GM12801 (cell line): ENCODE results near the gene IL27RA.

Source experiments
- TF ChIP-seq, protein P1 (sequence below): IDR thresholded peaks from one replicate; pipeline ENCODE4 v1.5.1; 2011; ENCODE audit warnings: control low read depth; ENCODE audit not compliant: insufficient read length; ENCODE audit errors: extremely low read depth

The IL27RA gene

DNA sequence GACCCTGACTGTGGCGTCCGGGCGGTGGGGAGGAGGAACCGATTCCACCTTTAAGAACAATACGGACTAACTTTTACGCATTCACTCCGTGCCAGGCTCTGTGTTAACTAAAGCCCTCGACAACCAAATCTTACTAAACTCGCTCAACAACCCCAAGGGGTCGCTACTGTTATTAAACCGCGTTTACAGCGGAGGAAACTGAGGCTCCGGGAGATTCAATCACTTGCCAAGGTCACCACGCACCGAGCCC is 57.8 kb downstream of the IL27RA start:
- TF ChIP-seq, protein P1, sequence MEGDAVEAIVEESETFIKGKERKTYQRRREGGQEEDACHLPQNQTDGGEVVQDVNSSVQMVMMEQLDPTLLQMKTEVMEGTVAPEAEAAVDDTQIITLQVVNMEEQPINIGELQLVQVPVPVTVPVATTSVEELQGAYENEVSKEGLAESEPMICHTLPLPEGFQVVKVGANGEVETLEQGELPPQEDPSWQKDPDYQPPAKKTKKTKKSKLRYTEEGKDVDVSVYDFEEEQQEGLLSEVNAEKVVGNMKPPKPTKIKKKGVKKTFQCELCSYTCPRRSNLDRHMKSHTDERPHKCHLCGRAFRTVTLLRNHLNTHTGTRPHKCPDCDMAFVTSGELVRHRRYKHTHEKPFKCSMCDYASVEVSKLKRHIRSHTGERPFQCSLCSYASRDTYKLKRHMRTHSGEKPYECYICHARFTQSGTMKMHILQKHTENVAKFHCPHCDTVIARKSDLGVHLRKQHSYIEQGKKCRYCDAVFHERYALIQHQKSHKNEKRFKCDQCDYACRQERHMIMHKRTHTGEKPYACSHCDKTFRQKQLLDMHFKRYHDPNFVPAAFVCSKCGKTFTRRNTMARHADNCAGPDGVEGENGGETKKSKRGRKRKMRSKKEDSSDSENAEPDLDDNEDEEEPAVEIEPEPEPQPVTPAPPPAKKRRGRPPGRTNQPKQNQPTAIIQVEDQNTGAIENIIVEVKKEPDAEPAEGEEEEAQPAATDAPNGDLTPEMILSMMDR: no peak

DNA sequence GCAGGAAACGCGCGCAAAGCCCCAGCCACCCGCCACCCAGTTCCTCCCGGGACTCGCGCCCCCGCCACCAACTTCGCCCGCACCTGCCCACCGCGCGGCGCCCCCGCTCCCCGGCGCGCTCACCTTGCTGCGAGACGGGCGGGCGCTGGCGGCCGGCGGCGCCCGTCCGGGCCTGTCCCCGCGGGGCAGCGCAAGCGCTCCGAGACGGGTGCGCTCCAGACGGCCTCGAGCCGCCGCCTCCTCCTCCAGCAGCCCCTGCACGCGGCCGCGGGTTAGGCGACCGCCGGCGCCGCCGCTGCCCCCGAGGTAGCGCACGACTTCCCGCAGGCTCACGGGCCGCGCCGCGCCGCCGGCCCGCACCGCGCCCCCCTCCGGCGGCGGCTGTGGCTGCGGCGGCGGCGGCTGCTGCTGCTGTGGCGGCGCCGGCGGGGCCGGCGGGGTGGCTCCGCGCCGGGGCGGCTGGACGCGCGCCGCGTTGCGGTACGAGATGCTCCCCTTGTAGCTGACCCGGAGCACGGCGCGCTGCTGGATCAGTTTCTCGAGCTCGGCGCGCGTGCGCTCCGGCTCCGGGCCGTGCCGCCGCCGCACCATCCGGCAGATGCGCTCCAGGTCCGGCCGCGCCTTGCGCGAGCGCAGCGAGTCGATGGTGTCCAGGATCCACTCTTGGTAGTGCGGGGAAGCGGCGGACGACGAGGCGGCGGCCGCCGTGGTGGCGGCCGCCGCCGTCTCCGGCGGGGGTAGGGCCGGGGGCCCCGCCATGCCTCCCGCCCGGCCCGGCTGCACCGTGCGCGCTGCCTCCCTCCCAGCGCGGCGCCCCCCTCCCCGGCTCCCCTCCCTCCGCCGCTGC is 58.3 kb downstream of the IL27RA start:
- TF ChIP-seq, protein P1: no peak

DNA sequence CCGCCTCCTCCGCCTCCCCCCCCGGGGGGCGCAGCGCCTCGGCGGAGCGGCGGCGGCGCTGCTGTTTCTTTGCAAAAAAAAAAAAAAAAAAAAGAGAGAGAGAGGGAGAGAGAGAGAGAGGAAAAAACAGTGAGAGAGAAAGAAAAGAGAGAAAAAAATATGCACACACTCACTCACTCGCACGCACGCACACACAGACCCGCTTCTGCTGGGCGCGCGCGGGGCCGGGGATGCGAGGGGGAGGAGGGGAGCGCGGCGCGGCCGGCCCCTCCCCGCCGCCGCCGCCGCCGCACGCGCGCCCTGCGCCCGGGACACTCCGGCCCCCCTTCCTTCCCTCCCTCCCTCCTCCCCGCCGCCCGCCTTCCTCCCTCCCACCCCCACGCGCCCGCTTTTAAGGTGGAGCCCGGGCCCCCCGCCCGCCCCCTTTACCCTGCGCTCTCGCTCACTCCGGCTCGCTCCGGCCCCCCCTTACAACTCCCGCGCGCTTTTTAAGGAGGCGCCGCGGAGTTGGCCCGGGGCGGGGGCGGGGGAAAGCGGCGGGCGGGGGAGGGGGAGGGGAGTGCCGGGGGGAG is 59.0 kb downstream of the IL27RA start, which contains the start of gene SAMD1:
TSS of gene SAMD1 (minus strand) at position 243 of the 572 bp plus-strand sequence.
- TF ChIP-seq, protein P1: no peak

DNA sequence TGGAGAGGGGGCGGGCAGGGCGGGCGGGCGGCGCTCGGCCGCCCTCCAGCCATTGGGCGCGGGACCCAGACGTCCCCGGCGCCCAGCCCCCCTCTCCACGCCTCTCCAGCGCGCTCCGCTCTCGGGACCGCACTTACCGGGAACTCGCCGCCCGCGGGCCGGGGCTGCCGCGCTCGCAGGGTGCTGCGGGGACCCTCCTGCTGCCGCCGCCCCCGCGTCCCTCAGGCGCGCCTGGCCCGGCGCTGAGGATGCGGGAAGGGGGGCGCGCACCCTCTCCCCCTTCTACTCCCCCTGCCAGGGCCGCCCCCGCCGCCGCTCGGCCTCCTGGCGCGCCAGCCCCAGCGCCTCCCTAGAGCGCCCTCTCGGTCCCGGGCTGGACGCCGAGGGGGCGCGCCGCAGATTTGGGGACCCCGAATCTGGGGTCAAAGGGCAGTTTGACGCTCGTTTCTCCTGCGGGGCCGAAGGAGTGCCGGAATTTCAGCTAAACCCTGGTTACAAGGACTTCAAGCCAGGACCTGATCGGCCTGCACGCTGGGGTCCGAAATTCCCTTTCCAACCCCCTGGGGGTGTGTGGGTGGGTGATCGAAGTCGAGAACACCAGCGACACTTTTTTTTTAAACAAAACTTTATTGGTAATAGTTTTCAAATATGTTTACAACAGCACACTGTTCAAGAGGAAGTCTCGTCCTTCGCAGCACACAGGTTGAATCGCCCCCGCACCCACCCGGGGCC is 59.7 kb downstream of the IL27RA start:
- TF ChIP-seq, protein P1: no peak

DNA sequence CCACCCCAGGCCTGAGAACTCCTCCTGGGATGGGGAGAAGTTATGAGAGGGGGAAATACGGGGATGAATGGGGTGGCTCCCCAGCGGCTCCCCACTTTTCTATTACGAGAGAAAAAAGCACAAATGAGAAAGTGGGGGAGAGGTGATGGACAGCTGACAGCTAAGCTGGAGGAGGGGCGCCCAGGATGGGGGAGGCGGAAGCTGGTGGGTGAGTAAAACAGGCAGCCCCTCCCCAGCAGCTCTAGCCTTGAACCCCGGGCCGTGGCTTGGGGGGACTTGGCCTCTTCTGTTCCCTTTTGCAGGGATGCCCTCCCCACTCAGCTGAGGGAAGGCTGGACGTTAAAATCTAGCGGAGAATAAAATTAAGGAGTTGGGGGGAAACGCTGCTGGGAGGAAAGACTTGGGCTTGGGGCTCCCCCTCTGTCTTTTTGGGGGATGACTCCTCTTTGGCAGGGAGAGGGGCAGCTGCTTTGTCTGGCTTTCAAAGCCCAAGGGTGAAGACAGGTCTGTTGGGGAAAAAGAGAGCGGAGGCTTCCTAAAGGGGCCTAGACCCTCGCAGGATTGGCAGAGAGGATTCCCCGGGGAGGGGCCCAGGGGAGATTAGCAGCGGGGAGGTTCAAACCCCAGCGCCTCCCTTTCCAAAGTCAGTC is 60.4 kb downstream of the IL27RA start:
- TF ChIP-seq, protein P1: no peak

DNA sequence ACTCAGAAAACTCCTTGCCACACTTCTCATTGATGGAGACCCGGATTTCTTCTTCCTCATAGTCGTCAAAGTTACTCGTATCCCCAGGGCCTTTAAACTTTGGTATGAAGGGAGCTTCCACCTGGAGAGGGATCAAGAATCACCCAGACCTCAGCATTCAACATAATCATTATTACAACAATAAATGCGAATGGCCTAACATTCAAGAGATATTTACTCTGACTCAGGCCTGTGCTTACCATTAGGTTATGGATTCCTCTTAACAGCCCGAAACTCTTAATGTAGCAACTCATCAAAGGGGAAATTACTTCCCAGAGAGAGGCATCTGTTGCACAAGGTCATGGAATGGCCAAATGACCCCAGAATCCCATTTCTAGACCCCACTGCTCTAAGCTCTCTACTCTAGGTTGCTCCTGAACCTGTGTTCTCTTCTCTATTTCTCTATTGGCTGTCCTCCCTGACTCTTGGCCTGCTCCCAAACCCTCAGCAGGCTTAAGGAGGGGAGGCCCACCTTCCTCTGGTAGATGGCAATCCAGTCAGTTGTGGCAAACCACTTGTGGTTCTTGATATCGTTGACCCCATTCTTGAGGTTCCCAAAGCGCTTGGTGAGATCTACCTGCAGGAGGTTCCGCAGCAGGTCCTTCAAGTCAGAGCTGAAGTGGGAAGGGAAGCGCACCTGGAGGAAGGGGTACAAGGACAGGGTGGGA is 61.7 kb downstream of the IL27RA start:
- TF ChIP-seq, protein P1: no peak
